Measurements from ENCODE around the gene TMPO.

DNA sequence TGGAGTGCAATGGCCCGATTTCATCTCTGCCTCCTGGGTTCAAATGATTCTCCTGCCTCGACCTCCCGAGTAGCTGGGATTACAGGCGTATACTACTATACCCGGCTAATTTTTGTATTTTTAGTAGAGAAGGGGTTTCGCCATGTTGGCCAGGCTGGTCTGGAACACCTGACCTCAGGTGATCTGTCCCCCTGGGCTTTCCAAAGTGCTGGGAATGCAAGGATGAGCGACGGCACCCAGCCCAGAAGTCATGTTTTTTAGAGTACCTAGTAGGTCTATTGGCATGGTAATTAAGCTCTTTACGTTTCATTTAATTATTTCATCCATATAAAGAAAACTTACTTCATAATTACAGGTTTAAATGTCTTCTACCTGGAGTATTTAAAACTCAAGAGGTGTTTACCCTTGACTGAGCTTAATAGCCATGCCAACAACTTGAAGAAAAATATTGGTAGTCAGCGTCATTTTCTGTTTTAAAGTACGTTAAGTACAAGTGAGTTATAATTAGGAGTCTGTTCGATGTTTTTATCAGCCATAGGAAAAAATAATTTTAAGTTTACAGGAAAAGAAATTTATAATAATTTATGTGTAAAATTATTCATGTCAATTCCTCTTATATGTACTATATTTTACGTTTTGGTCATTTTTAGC lies 4.0 kb downstream of the TMPO start:
- no peak for TF ChIP-seq EP300 (IDR thresholded peaks at IDR 0.05)
- TF ChIP-seq, protein P1, sequence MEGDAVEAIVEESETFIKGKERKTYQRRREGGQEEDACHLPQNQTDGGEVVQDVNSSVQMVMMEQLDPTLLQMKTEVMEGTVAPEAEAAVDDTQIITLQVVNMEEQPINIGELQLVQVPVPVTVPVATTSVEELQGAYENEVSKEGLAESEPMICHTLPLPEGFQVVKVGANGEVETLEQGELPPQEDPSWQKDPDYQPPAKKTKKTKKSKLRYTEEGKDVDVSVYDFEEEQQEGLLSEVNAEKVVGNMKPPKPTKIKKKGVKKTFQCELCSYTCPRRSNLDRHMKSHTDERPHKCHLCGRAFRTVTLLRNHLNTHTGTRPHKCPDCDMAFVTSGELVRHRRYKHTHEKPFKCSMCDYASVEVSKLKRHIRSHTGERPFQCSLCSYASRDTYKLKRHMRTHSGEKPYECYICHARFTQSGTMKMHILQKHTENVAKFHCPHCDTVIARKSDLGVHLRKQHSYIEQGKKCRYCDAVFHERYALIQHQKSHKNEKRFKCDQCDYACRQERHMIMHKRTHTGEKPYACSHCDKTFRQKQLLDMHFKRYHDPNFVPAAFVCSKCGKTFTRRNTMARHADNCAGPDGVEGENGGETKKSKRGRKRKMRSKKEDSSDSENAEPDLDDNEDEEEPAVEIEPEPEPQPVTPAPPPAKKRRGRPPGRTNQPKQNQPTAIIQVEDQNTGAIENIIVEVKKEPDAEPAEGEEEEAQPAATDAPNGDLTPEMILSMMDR (IDR thresholded peaks at IDR 0.05) = no peak
